Measurements from ENCODE around the gene PPP1R15A. TPM values are rescaled to one million over a fixed set of nuclear protein-coding genes. Genes with fewer than 3 reads are reported as not detected.
"Not testable (repeated sequence)": the region's sequence is repeated elsewhere in the genome, so short reads cannot be mapped to it uniquely, and the experiment has no call there.

The PPP1R15A gene
- polyA plus RNA-seq, 1 donor from 2014 or later, result 73.6 TPM

DNA sequence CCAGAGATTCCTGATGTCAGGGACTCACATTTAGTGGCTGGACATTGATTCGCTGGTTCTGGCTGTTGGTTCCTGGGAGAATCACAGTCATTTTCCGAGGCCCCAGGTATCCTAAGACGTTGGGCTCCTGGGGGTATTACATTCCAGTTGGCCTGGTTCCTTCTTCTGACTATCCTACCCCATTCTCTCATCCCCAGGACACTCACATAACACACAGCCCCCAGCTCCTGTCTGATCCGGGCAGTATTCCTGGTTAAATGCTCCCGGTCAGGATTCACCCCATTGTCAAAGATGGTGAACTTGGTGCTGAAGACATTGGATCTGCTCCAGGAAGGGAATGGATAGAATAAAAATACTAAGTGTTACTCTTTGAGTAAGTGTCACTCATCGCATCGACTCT lies 11.5 kb downstream of the PPP1R15A start:
- H3K9ac ChIP-seq (ENCODE audit: low read length), result no peak overlapping the region
- no peak overlapping the region for H3K27ac ChIP-seq (ENCODE audit: low read length)
- H2AFZ ChIP-seq (ENCODE audit: low read depth, low read length), result no peak overlapping the region
- H3K9me3 ChIP-seq (ENCODE audit: low read length), result no peaks in the 10 kb centered on the region
- no peaks in the 10 kb centered on the region for H3K27me3 ChIP-seq (ENCODE audit: insufficient read depth, low read depth, low read length)
- no peak overlapping the region for H3K4me2 ChIP-seq (ENCODE audit: low read length)
- no peaks in the 10 kb centered on the region for H3K36me3 ChIP-seq (ENCODE audit: insufficient read depth, low read length)
- H3F3A ChIP-seq (ENCODE audit: insufficient read depth, low read length, poor library complexity, severe bottlenecking), result no peaks in the 10 kb centered on the region
- H4K20me1 ChIP-seq (ENCODE audit: insufficient read depth), result no peaks in the 10 kb centered on the region
- TF ChIP-seq TAF1 (IDR thresholded peaks at IDR 0.05; ENCODE audit: low read depth) (no peak), EZH2 (IDR thresholded peaks at IDR 0.05; ENCODE audit: borderline replicate concordance, insufficient read depth, low read length, poor library complexity, severe bottlenecking) (no peak), SMC3 (conservative IDR thresholded peaks at IDR 0.05; ENCODE audit: poor library complexity) (no peak), REST (IDR thresholded peaks at IDR 0.05; ENCODE audit: borderline replicate concordance) (no peak), MXI1 (conservative IDR thresholded peaks at IDR 0.05; ENCODE audit: poor library complexity, severe bottlenecking) (no peak), RAD21 (conservative IDR thresholded peaks at IDR 0.05) (no peak), POLR2AphosphoS5 (IDR thresholded peaks at IDR 0.05) (no peak), EP300 (conservative IDR thresholded peaks at IDR 0.05; ENCODE audit: poor library complexity, severe bottlenecking) (no peak)
- TF ChIP-seq, protein P1, sequence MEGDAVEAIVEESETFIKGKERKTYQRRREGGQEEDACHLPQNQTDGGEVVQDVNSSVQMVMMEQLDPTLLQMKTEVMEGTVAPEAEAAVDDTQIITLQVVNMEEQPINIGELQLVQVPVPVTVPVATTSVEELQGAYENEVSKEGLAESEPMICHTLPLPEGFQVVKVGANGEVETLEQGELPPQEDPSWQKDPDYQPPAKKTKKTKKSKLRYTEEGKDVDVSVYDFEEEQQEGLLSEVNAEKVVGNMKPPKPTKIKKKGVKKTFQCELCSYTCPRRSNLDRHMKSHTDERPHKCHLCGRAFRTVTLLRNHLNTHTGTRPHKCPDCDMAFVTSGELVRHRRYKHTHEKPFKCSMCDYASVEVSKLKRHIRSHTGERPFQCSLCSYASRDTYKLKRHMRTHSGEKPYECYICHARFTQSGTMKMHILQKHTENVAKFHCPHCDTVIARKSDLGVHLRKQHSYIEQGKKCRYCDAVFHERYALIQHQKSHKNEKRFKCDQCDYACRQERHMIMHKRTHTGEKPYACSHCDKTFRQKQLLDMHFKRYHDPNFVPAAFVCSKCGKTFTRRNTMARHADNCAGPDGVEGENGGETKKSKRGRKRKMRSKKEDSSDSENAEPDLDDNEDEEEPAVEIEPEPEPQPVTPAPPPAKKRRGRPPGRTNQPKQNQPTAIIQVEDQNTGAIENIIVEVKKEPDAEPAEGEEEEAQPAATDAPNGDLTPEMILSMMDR (IDR thresholded peaks at IDR 0.05; ENCODE audit: poor library complexity, severe bottlenecking), result no peak
- no peaks in the 10 kb centered on the region for H3K9me2 ChIP-seq (ENCODE audit: insufficient read depth, low read length)
- no peaks in the 10 kb centered on the region for H3K79me2 ChIP-seq (replicated peaks; ENCODE audit: insufficient read depth, low read length)
- no peak overlapping the region for H3K4me3 ChIP-seq (ENCODE audit: low read length)

GRCh38 chr19:48887861-48888612 lies 15.8 kb downstream of the PPP1R15A start:
- Histone ChIP-seq H3K79me2 (replicated peaks; ENCODE audit: insufficient read depth, low read length) (no peaks in the 10 kb centered on the region), H3K4me3 (ENCODE audit: low read length) (no peak overlapping the region), H3K9me2 (ENCODE audit: insufficient read depth, low read length) (no peaks in the 10 kb centered on the region), H4K20me1 (ENCODE audit: insufficient read depth) (no peaks in the 10 kb centered on the region), H3K4me2 (ENCODE audit: low read length) (no peak overlapping the region), H3K27ac (ENCODE audit: low read length) (no peak overlapping the region), H3K9me3 (ENCODE audit: low read length) (no peaks in the 10 kb centered on the region), H2AFZ (ENCODE audit: low read depth, low read length) (no peak overlapping the region), H3F3A (ENCODE audit: insufficient read depth, low read length, poor library complexity, severe bottlenecking) (no peaks in the 10 kb centered on the region), H3K9ac (ENCODE audit: low read length) (no peak overlapping the region), H3K36me3 (ENCODE audit: insufficient read depth, low read length) (no peaks in the 10 kb centered on the region), H3K27me3 (ENCODE audit: insufficient read depth, low read depth, low read length) (no peaks in the 10 kb centered on the region)
- TF ChIP-seq, protein P1 (IDR thresholded peaks at IDR 0.05; ENCODE audit: poor library complexity, severe bottlenecking), result no peak

GRCh38 chr19:48889496-48889895 lies 17.3 kb downstream of the PPP1R15A start:
- H3K4me2 ChIP-seq (ENCODE audit: low read length); H3K36me3 ChIP-seq (ENCODE audit: insufficient read depth, low read length); H2AFZ ChIP-seq (ENCODE audit: low read depth, low read length); H4K20me1 ChIP-seq (ENCODE audit: insufficient read depth); H3K79me2 ChIP-seq (replicated peaks; ENCODE audit: insufficient read depth, low read length); H3K9ac ChIP-seq (ENCODE audit: low read length); H3K27ac ChIP-seq (ENCODE audit: low read length); H3K9me3 ChIP-seq (ENCODE audit: low read length); H3K4me3 ChIP-seq (ENCODE audit: low read length); H3K27me3 ChIP-seq (ENCODE audit: insufficient read depth, low read depth, low read length); H3F3A ChIP-seq (ENCODE audit: insufficient read depth, low read length, poor library complexity, severe bottlenecking); H3K9me2 ChIP-seq (ENCODE audit: insufficient read depth, low read length): not testable (repeated sequence)

All from neural cell (in vitro differentiated cells).